AG04449 (cell line): ENCODE data around the gene SLC25A42.
"Not testable (repeated sequence)": the region's sequence is repeated elsewhere in the genome, so short reads cannot be mapped to it uniquely, and the experiment has no call there.

ENCODE experiments used
- CTCF ChIA-PET: fragments of 350-600 bp; formaldehyde crosslinking; extraction: SDS; loops from one replicate; lab custom pipeline; 2021; ENCODE audit warnings: antibody characterized with exemption; lab: Yijun Ruan, JAX
- POLR2A ChIA-PET: fragments of 400-600, 350-600 bp; formaldehyde crosslinking; extraction: SDS; loops from one replicate; lab custom pipeline; 2020; ENCODE audit warnings: antibody characterized with exemption, inconsistent platforms; lab: Yijun Ruan, JAX
- DNase-seq: peaks from one replicate; pipeline ENCODE4 v3.0.0-alpha.2; 2010; ENCODE audit warnings: low read depth, low spot score
- H3K4me3 ChIP-seq: 2 replicates; pipeline ENCODE4 v1.5.1; 2011; ENCODE audit warnings: low read depth, mild to moderate bottlenecking, control low read depth, low read length
- CTCF ChIP-seq: IDR thresholded peaks from one replicate; pipeline ENCODE4 v1.5.1; 2011; ENCODE audit warnings: mild to moderate bottlenecking, moderate library complexity, low read length, control low read depth, inconsistent platforms; ENCODE audit not compliant: insufficient read depth; ENCODE audit errors: missing control alignments

The SLC25A42 gene

GRCh38 chr19:19145684-19146608 is 82.2 kb downstream of the SLC25A42 start:
- ChIA-PET CTCF (interaction anchor here (0.5 to 11.9 kb wide), 27 partner anchors 10 to 344 kb away, joined by 3 to 182 read pairs (median 4); partner anchors contain the start of gene MEF2B), POLR2A (no interaction called here)
- DNase-seq: no peak
- peak; percentile 97 for TF ChIP-seq CTCF
- H3K4me3 ChIP-seq: no peak overlapping the region

DNA sequence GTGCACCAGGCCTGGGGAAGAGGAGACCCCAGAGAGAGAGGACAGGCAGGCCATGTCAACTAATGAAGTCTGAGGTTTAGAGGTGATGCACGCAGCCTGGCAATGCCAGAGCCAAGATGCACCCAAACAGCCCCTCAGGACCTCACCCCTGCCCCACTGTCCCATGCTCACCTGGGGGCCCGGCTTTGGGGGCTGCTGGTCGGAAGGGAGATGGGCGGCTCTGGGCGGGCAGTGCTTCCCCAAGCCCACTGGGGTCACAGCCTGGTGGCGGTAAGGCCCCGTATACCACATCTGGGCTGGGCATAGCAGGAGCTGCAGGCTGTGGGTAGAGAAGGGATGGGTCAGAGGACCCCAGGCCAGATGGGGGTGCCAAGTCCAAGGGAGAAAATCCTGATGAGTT is 83.1 kb downstream of the SLC25A42 start:
- CTCF ChIA-PET: interaction anchor here (1.0 to 11.9 kb wide), 16 partner anchors 7 to 344 kb away, joined by 3 to 182 read pairs (median 12); partner anchors contain the start of gene MEF2B
- no peak for TF ChIP-seq CTCF
- no peak overlapping the region for H3K4me3 ChIP-seq
- POLR2A ChIA-PET: no interaction called here
- no peak for DNase-seq

DNA sequence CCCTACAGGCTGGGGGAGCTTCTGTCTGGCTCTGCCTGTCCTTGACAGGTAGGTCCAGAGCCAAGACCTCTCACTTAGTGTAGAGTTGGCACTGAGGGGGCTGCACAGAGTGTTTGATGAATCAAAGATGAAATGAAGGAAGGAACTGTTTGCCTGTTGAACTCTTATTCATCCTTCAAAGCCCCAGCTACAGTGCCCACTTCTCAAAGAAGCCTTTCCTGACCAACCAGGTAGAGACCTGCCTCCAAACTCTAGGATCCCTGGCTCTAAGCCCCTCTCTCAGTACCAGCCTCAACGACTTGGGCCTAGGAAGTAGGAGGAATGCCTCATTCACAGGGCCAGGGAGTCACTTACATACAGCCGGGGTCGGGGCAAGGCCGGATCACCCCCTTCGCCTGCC is 83.5 kb downstream of the SLC25A42 start:
- no peak for DNase-seq
- TF ChIP-seq CTCF: no peak
- POLR2A ChIA-PET: no interaction called here
- CTCF ChIA-PET: interaction anchor here (0.8 to 11.9 kb wide), 11 partner anchors 7 to 361 kb away, joined by 3 to 182 read pairs (median 18); partner anchors contain the start of gene MEF2B
- no peak overlapping the region for H3K4me3 ChIP-seq

- DNase-seq, H3K4me3 ChIP-seq: not testable (repeated sequence)
- CTCF ChIA-PET: interaction anchor here (0.7 to 11.9 kb wide), 11 partner anchors 9 to 342 kb away, joined by 3 to 182 read pairs (median 16); partner anchors contain the start of gene MEF2B
- POLR2A ChIA-PET: interaction anchor here (0.6 kb wide), 1 partner anchor 8 kb away, joined by 3 read pairs; no protein-coding TSS in a partner anchor
Observed at GRCh38 chr19:19148504-19148903, 84.7 kb downstream of the SLC25A42 start.

DNA sequence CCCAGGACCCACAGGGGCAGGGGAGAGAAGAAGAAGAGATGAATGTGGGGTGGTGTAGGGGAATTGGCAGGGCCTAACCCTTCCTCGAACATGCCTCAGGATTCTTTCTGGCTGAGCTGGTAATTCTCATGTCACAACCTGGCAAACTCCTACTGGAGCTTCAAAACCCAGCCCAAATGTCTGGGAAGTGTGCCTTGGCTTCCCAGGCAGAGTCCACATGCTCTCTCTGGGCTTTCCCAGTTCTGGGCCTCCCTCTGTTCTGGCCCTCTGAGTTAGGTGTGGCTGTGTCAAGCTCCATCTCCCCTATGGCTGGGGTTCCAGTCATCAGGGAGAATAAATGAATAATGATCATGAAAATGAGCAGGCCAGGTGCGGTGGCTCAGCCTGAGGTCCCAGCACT is 85.6 kb downstream of the SLC25A42 start:
- no peak overlapping the region for H3K4me3 ChIP-seq
- ChIA-PET CTCF (interaction anchor here (1.0 to 11.9 kb wide), 4 partner anchors 10 to 193 kb away, joined by 5 to 182 read pairs (median 47); no protein-coding TSS in a partner anchor), POLR2A (no interaction called here)
- DNase-seq: no peak
- no peak for TF ChIP-seq CTCF

GRCh38 chr19:19151418-19151817 is 87.6 kb downstream of the SLC25A42 start:
- no peak overlapping the region for H3K4me3 ChIP-seq
- ChIA-PET POLR2A (no interaction called here), CTCF (interaction anchor here (1.1 to 11.5 kb wide), 3 partner anchors 11 to 24 kb away, joined by 4 to 105 read pairs (median 7); no protein-coding TSS in a partner anchor)
- no peak for DNase-seq
- TF ChIP-seq CTCF: no peak
